Trophoblast cell (in vitro differentiated cells and primary cell): Measurements from ENCODE around the gene SH2D3A.

Source experiments
- DNase-seq, 2 donors: peaks; one replicate each; pipeline ENCODE4 v3.0.0-alpha.2; 2016
- H2AFZ ChIP-seq: 2 replicates; pipeline ENCODE4 v1.6.1; 2013; ENCODE audit warnings: low read length, moderate library complexity, mild to moderate bottlenecking; ENCODE audit not compliant: insufficient read depth, poor library complexity
- H2AK5ac ChIP-seq: 2 replicates; pipeline ENCODE4 v1.6.1; 2013; ENCODE audit warnings: mild to moderate bottlenecking, low read length
- H2BK120ac ChIP-seq: 2 replicates; pipeline ENCODE4 v1.6.1; 2013; ENCODE audit warnings: low read length, mild to moderate bottlenecking, moderate library complexity; ENCODE audit not compliant: insufficient read depth, poor library complexity
- H2BK12ac ChIP-seq: 2 replicates; pipeline ENCODE4 v1.6.1; 2013; ENCODE audit warnings: mild to moderate bottlenecking, low read length, moderate library complexity
- H2BK5ac ChIP-seq: 2 replicates; pipeline ENCODE4 v1.6.1; 2013; ENCODE audit warnings: low read length, low read depth, moderate library complexity, mild to moderate bottlenecking; ENCODE audit not compliant: poor library complexity
- H3K14ac ChIP-seq: 2 replicates; pipeline ENCODE4 v1.6.1; 2013; ENCODE audit warnings: mild to moderate bottlenecking, low read length
- H3K18ac ChIP-seq: 2 replicates; pipeline ENCODE4 v1.6.1; 2013; ENCODE audit warnings: mild to moderate bottlenecking, low read length
- H3K23ac ChIP-seq: 2 replicates; pipeline ENCODE4 v1.6.1; 2013; ENCODE audit warnings: low read length
- H3K27ac ChIP-seq: 2 replicates; pipeline ENCODE4 v1.5.1; 2013; ENCODE audit warnings: low read depth, mild to moderate bottlenecking, inconsistent platforms, low read length, moderate library complexity
- H3K27me3 ChIP-seq: 2 replicates; pipeline ENCODE4 v1.6.1; 2013; ENCODE audit warnings: inconsistent platforms, mild to moderate bottlenecking, low read length, moderate library complexity; ENCODE audit not compliant: insufficient read depth
- H3K36me3 ChIP-seq, 2 experiments: 1 replicate in 1 of 2; 2 replicates in 1 of 2; pipeline ENCODE4 v1.6.1; 2013; ENCODE audit warnings: low read length in 2 of 2, mild to moderate bottlenecking in 2 of 2, moderate library complexity in 1 of 2; ENCODE audit not compliant: insufficient read depth in 2 of 2, control insufficient read depth in 1 of 2
- H3K4ac ChIP-seq: 2 replicates; pipeline ENCODE4 v1.6.1; 2013; ENCODE audit warnings: low read depth, mild to moderate bottlenecking, low read length, moderate library complexity
- H3K4me1 ChIP-seq, 2 experiments: 1 replicate in 1 of 2; 2 replicates in 1 of 2; pipeline ENCODE4 v1.6.1; 2013; ENCODE audit warnings: low read length in 2 of 2, mild to moderate bottlenecking in 2 of 2, moderate library complexity in 1 of 2; ENCODE audit not compliant: insufficient read depth in 2 of 2, control insufficient read depth in 1 of 2
- H3K4me2 ChIP-seq: 2 replicates; pipeline ENCODE4 v1.6.1; 2013; ENCODE audit warnings: inconsistent platforms, mild to moderate bottlenecking, low read length, moderate library complexity
- H3K4me3 ChIP-seq: 2 replicates; pipeline ENCODE4 v1.5.1; 2013; ENCODE audit warnings: mild to moderate bottlenecking, low read depth, low read length, inconsistent platforms
- H3K79me1 ChIP-seq: one replicate; pipeline ENCODE4 v1.6.1; 2013; ENCODE audit warnings: low read length
- H3K79me2 ChIP-seq: 2 replicates; pipeline ENCODE4 v1.6.1; 2013; ENCODE audit warnings: low read length, mild to moderate bottlenecking; ENCODE audit not compliant: control insufficient read depth, insufficient read depth, poor library complexity
- H3K9ac ChIP-seq: 2 replicates; pipeline ENCODE4 v1.6.1; 2013; ENCODE audit warnings: mild to moderate bottlenecking, low read length
- H3K9me3 ChIP-seq: 2 replicates; pipeline ENCODE4 v1.6.1; 2013; ENCODE audit warnings: low read depth, mild to moderate bottlenecking, control low read depth, inconsistent platforms, low read length; ENCODE audit not compliant: insufficient read depth
- H4K12ac ChIP-seq: 2 replicates; pipeline ENCODE4 v1.6.1; 2013; ENCODE audit warnings: low read depth, mild to moderate bottlenecking, low read length, moderate library complexity
- H4K8ac ChIP-seq: 2 replicates; pipeline ENCODE4 v1.6.1; 2013; ENCODE audit warnings: low read depth, mild to moderate bottlenecking, low read length, moderate library complexity
- H4K91ac ChIP-seq: one replicate; pipeline ENCODE4 v1.6.1; 2013; ENCODE audit warnings: low read depth, mild to moderate bottlenecking, low read length, moderate library complexity
- WGBS: extraction: QIAGEN DNeasy Blood & Tissue Kit; methylation state at CpG from one replicate; pipeline ENCODE4 v1.1.7; 2013; ENCODE audit warnings: missing lambda C conversion rate; ENCODE audit not compliant: insufficient read length, insufficient coverage; ENCODE audit errors: extremely low coverage; 5-methylcytosine and 5-hydroxymethylcytosine counted together

Gene SH2D3A

DNA sequence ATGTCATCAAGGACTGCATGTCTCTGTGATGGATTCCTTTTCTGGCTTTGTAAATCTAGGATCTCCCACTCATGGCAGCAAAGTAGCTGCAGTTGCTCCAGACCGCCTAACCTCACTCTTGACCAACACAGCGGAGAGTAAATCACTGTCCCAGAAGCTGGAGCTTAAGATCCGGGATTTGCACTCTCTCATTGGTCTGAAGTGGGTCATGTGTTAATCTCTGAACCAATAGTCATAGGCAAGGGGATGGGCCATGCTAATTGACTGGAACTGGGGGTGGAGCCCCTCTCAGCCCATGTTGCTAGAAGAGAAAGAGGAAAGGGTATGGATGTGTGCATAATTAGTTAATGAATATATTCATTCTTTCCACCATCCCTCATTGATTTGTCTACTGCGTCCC, 39.3 kb upstream of the SH2D3A start:
- peaks cover 8% of the 10 kb centered on the region for H3K9me3 ChIP-seq
- H4K12ac ChIP-seq, result no peak overlapping the region
- H2BK120ac ChIP-seq, result no peak overlapping the region
- peak; percentile 9 to 73 for DNase-seq
- no peak overlapping the region for H3K4me2 ChIP-seq
- H3K4me1 ChIP-seq, result peaks cover 3 to 4% of the 10 kb centered on the region in 2 experiments
- no peak overlapping the region for H3K27ac ChIP-seq
- no peak overlapping the region for H2BK5ac ChIP-seq
- no peak overlapping the region for H3K23ac ChIP-seq
- H3K9ac ChIP-seq, result no peak overlapping the region
- H3K4me3 ChIP-seq, result no peak overlapping the region
- no peaks in the 10 kb centered on the region for H3K36me3 ChIP-seq
- no peak overlapping the region for H4K8ac ChIP-seq
- H3K79me1 ChIP-seq, result peaks cover 3% of the 10 kb centered on the region
- no CpG with 5 or more reads among the region's 4 CpGs for WGBS
- H4K91ac ChIP-seq, result no peak overlapping the region
- H3K14ac ChIP-seq, result no peak overlapping the region
- H2AFZ ChIP-seq, result no peak overlapping the region
- H2BK12ac ChIP-seq, result no peak overlapping the region
- no peak overlapping the region for H2AK5ac ChIP-seq
- H3K27me3 ChIP-seq, result no peaks in the 10 kb centered on the region
- no peak overlapping the region for H3K18ac ChIP-seq
- no peak overlapping the region for H3K4ac ChIP-seq
- no peaks in the 10 kb centered on the region for H3K79me2 ChIP-seq

DNA sequence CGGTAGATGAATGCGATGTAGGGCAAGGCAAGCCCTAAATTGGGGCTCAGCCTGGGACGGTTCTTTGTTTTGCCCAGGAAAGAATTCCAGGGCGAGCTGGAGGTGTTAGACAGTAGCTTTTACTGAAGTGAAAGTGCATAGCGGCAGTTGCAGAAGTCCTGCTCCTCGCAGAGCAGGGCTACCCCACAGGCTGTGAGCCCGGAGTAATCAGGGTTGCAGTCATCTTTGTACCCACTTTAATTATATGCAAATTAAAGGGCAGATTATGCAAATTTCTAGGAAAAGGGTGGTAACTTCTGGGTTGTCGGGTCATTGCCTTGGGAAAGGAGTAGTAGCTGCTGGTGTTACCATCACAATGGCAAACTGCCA, 35.8 kb upstream of the SH2D3A start:
- no peak overlapping the region for H3K4ac ChIP-seq
- H3K36me3 ChIP-seq, result no peaks in the 10 kb centered on the region
- WGBS, result no CpG with 5 or more reads among the region's 8 CpGs
- H3K79me1 ChIP-seq, result peaks cover 6% of the 10 kb centered on the region
- H4K8ac ChIP-seq, result no peak overlapping the region
- no peak overlapping the region for H4K91ac ChIP-seq
- H3K27ac ChIP-seq, result no peak overlapping the region
- H2BK120ac ChIP-seq, result no peak overlapping the region
- H2BK5ac ChIP-seq, result no peak overlapping the region
- H2AK5ac ChIP-seq, result no peak overlapping the region
- H2AFZ ChIP-seq, result no peak overlapping the region
- peak overlapping the region; percentile 6 for H3K4me3 ChIP-seq
- no peaks in the 10 kb centered on the region for H3K79me2 ChIP-seq
- peaks cover 7 to 11% of the 10 kb centered on the region in 2 experiments for H3K4me1 ChIP-seq
- H3K27me3 ChIP-seq, result no peaks in the 10 kb centered on the region
- no peak overlapping the region for H3K23ac ChIP-seq
- H3K9ac ChIP-seq, result no peak overlapping the region
- DNase-seq, result no peak
- peaks cover 6% of the 10 kb centered on the region for H3K9me3 ChIP-seq
- no peak overlapping the region for H3K14ac ChIP-seq
- no peak overlapping the region for H3K18ac ChIP-seq
- H4K12ac ChIP-seq, result no peak overlapping the region
- H3K4me2 ChIP-seq, result no peak overlapping the region
- no peak overlapping the region for H2BK12ac ChIP-seq

DNA sequence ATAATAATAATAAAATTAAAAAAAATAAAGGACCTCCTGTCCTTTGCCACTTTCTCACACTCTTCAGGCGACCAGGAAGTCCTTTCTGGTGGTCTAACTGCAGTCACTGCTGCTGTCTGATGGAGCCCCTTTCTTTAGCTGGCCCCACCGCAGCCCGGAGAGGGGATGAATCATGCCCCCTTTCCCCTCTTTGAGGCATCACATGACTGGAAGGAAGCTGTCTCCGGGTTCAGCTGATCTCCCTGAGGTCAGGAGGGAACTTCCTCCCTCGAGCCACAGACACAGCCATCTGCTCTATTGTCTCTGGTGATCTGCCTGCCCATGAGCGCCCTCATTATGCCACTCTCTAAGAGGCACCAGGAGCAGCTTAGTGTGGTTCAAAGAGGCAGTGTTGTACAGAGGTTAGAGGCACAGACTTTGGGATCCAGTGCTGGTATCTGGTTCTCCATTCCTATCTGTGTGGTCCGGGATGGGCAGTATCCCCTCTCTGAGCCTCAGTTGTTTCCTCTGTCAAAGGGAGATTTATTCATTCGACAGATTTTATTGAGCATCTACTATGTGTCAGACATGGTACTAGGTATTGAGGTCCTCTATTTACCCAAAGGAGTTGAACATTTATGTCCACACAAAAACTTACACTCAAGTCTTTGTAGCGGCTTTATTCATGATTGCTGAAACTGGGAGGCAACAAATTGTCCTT, 35.3 kb upstream of the SH2D3A start:
- H2BK5ac ChIP-seq, result no peak overlapping the region

DNA sequence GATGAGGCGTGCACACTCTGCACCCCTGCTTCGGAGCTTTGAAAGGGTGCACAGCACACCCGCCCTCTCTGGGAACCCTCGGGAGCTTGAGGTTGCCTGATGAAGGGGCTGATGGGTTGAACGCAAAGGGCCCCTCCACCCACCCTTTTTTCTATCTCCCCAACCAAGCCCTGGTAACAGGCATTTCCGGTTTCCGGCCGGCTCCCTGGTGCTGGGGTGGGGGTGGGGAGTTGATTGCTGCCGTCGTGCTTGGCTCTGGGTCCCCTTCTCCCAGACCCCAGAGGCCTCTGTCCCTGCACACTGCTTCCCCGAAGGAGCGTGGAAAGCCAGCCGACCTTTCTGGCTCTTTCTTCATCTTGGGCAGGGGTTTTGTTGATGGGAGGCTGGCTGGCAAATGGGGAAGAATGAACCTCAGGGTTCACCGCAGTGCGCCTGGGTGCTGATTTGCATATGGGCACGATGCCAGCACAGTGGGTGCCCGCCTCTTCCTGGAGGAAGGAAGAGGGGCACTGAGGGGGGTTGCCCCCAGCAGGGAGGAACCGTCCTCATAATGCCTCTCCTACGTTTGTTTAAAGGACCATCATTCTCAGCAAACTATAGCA, 34.4 kb upstream of the SH2D3A start:
- peak overlapping the region; percentile 36 for H2BK120ac ChIP-seq

More for the DNA sequence above, 35.3 kb upstream of the SH2D3A start:
- Histone ChIP-seq H3K36me3 (no peaks in the 10 kb centered on the region), H2AK5ac (no peak overlapping the region), H3K9ac (no peak overlapping the region), H4K91ac (no peak overlapping the region), H3K79me1 (peaks cover 6% of the 10 kb centered on the region), H3K23ac (no peak overlapping the region), H3K9me3 (peaks cover 6% of the 10 kb centered on the region), H4K8ac (no peak overlapping the region), H3K27ac (no peak overlapping the region), H3K18ac (no peak overlapping the region), H3K4me1 (peaks cover 7 to 11% of the 10 kb centered on the region in 2 experiments), H4K12ac (no peak overlapping the region), H2BK12ac (peak overlapping the region; percentile 25), H2BK120ac (no peak overlapping the region), H2AFZ (no peak overlapping the region), H3K27me3 (no peaks in the 10 kb centered on the region), H3K4ac (no peak overlapping the region), H3K4me2 (no peak overlapping the region), H3K14ac (no peak overlapping the region), H3K79me2 (no peaks in the 10 kb centered on the region), H3K4me3 (no peak overlapping the region)
- peak; percentile 37 to 50 for DNase-seq
- no CpG with 5 or more reads among the region's 9 CpGs for WGBS

More for the DNA sequence above, 34.4 kb upstream of the SH2D3A start:
- Histone ChIP-seq H3K36me3 (no peaks in the 10 kb centered on the region), H3K79me1 (peaks cover 6% of the 10 kb centered on the region), H3K4me2 (peak overlapping the region; percentile 32), H2BK12ac (peak overlapping the region; percentile 51), H3K79me2 (no peaks in the 10 kb centered on the region), H3K14ac (peak overlapping the region; percentile 88), H3K9ac (no peak overlapping the region), H3K27me3 (no peaks in the 10 kb centered on the region), H2BK5ac (no peak overlapping the region), H2AFZ (peak overlapping the region; percentile 89), H3K18ac (peak overlapping the region; percentile 76), H4K8ac (peak overlapping the region; percentile 93), H3K27ac (no peak overlapping the region), H3K4me3 (no peak overlapping the region), H3K4ac (peak overlapping the region; percentile 50), H3K9me3 (peaks cover 4% of the 10 kb centered on the region), H4K12ac (peak overlapping the region; percentile 47), H4K91ac (peak overlapping the region; percentile 69), H3K23ac (no peak overlapping the region), H2AK5ac (no peak overlapping the region), H3K4me1 (peaks cover 7 to 11% of the 10 kb centered on the region in 2 experiments)
- no CpG with 5 or more reads among the region's 19 CpGs for WGBS
- peak; percentile 11 to 33 for DNase-seq
